Breast epithelium (tissue), 3 donors: ENCODE data around the gene NBAS.

Experiments used
- POLR2A ChIP-seq: fragments of 450-650 bp; IDR thresholded peaks from one replicate; pipeline ENCODE4 v1.6.1; 2016; ENCODE audit warnings: antibody characterized with exemption, mild to moderate bottlenecking, moderate library complexity
- POLR2AphosphoS5 ChIP-seq, 3 donors: sonication (generic); formaldehyde crosslinking; IDR thresholded peaks; one replicate each; pipeline ENCODE4 v1.6.1; 2017; ENCODE audit warnings: antibody characterized with exemption in 3 of 3
- TF ChIP-seq, protein P1 (sequence below), 3 donors: fragments of 450-650 bp; IDR thresholded peaks; one replicate each; pipeline ENCODE4 v1.5.1; 2016 to 2017; ENCODE audit warnings: antibody characterized with exemption in 3 of 3, mild to moderate bottlenecking in 3 of 3, moderate library complexity in 3 of 3

DNA sequence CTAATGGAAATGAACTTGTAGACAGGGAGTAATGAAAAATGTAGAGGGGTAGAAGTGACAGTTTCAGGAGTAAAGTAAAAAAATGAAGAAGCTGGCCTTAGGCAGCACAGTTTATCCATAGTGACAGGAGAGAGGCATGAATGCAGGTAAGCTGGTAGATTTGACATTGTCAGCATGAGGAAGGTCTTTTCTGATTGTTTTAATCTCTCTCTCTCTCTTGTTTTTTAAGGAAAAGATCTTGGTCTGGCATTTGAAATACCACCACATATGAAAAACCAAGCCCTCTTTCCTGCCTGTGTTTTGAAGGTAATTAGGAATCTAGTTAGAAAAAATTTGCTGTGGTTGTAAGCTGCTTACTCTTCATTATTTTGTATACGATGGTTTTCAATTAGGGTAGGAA, 44.6 kb upstream of the NBAS start:
- TF ChIP-seq, protein P1, sequence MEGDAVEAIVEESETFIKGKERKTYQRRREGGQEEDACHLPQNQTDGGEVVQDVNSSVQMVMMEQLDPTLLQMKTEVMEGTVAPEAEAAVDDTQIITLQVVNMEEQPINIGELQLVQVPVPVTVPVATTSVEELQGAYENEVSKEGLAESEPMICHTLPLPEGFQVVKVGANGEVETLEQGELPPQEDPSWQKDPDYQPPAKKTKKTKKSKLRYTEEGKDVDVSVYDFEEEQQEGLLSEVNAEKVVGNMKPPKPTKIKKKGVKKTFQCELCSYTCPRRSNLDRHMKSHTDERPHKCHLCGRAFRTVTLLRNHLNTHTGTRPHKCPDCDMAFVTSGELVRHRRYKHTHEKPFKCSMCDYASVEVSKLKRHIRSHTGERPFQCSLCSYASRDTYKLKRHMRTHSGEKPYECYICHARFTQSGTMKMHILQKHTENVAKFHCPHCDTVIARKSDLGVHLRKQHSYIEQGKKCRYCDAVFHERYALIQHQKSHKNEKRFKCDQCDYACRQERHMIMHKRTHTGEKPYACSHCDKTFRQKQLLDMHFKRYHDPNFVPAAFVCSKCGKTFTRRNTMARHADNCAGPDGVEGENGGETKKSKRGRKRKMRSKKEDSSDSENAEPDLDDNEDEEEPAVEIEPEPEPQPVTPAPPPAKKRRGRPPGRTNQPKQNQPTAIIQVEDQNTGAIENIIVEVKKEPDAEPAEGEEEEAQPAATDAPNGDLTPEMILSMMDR (IDR thresholded peaks at IDR 0.05) = no peak
- TF ChIP-seq POLR2A = no peak
- no peak for TF ChIP-seq POLR2AphosphoS5 (IDR thresholded peaks at IDR 0.05)
